Transverse colon (tissue), 3 donors: ENCODE results near the gene MRPL28.

Experiments
- EP300 ChIP-seq: sonication (generic); formaldehyde crosslinking; IDR thresholded peaks from one replicate; pipeline ENCODE4 v1.6.1; 2017; ENCODE audit warnings: antibody characterized with exemption, low read depth
- POLR2A ChIP-seq: fragments of 450-650 bp; IDR thresholded peaks from one replicate; pipeline ENCODE4 v1.6.1; 2016; ENCODE audit warnings: antibody characterized with exemption, mild to moderate bottlenecking, moderate library complexity
- TF ChIP-seq, protein P1 (sequence below), 5 experiments: fragments of 200-600 bp in 3 of 5; fragments of 450-650 bp in 2 of 5; sonication (generic) in 3 of 5; IDR thresholded peaks; 1 replicate in 2 of 5; 2 replicates in 3 of 5; pipeline ENCODE4 v1.5.1; 2016 to 2017; ENCODE audit warnings: antibody characterized with exemption in 5 of 5, inconsistent platforms in 3 of 5, mild to moderate bottlenecking in 2 of 5, moderate library complexity in 1 of 5

GRCh38 chr16:347203-347602 lies 23.1 kb downstream of the MRPL28 start:
- TF ChIP-seq, protein P1, sequence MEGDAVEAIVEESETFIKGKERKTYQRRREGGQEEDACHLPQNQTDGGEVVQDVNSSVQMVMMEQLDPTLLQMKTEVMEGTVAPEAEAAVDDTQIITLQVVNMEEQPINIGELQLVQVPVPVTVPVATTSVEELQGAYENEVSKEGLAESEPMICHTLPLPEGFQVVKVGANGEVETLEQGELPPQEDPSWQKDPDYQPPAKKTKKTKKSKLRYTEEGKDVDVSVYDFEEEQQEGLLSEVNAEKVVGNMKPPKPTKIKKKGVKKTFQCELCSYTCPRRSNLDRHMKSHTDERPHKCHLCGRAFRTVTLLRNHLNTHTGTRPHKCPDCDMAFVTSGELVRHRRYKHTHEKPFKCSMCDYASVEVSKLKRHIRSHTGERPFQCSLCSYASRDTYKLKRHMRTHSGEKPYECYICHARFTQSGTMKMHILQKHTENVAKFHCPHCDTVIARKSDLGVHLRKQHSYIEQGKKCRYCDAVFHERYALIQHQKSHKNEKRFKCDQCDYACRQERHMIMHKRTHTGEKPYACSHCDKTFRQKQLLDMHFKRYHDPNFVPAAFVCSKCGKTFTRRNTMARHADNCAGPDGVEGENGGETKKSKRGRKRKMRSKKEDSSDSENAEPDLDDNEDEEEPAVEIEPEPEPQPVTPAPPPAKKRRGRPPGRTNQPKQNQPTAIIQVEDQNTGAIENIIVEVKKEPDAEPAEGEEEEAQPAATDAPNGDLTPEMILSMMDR (IDR thresholded peaks at IDR 0.05) = no peak
- no peak for TF ChIP-seq EP300
- no peak for TF ChIP-seq POLR2A
